CD1c-positive myeloid dendritic cell (primary cell): ENCODE results near the gene PLPP7.
A peak's percentile ranks its signal among the peaks of the same experiment; 100 is the strongest.

Experiments
- DNase-seq: peaks from one replicate; pipeline ENCODE4 v3.0.0-alpha.2; 2016; ENCODE audit errors: extremely low spot score

The PLPP7 gene

GRCh38 chr9:131281119-131281965 lies 8.2 kb upstream of the PLPP7 start:
- no peak for DNase-seq

- no peak for DNase-seq
Measured at GRCh38 chr9:131282175-131282574, 7.3 kb upstream of the PLPP7 start.

GRCh38 chr9:131282688-131283422 lies 6.7 kb upstream of the PLPP7 start:
- peak; percentile 28 for DNase-seq

GRCh38 chr9:131284856-131285255 lies 4.7 kb upstream of the PLPP7 start:
- no peak for DNase-seq

- no peak for DNase-seq
Measured at GRCh38 chr9:131287359-131287758, 2.2 kb upstream of the PLPP7 start.

GRCh38 chr9:131288217-131288616 lies 1.3 kb upstream of the PLPP7 start:
- no peak for DNase-seq

- no peak for DNase-seq
Measured at GRCh38 chr9:131290036-131290766, 678 bp downstream of the PLPP7 start.

GRCh38 chr9:131290767-131291370 lies 1.3 kb downstream of the PLPP7 start:
- DNase-seq = no peak

GRCh38 chr9:131291795-131292315 lies 2.3 kb downstream of the PLPP7 start:
- DNase-seq = no peak

- no peak for DNase-seq
Measured at GRCh38 chr9:131292937-131293336, 3.4 kb downstream of the PLPP7 start.

- DNase-seq = no peak
Measured at GRCh38 chr9:131296460-131296859, 6.9 kb downstream of the PLPP7 start.

- DNase-seq = no peak
Measured at GRCh38 chr9:131296906-131297500, 7.5 kb downstream of the PLPP7 start.

GRCh38 chr9:131297903-131298302 lies 8.4 kb downstream of the PLPP7 start:
- no peak for DNase-seq

GRCh38 chr9:131298341-131298740 lies 8.8 kb downstream of the PLPP7 start:
- DNase-seq = no peak

- DNase-seq = no peak
Measured at GRCh38 chr9:131298816-131299215, 9.3 kb downstream of the PLPP7 start.

- no peak for DNase-seq
Measured at GRCh38 chr9:131299346-131299960, 9.9 kb downstream of the PLPP7 start.

GRCh38 chr9:131299961-131300347 lies 10.4 kb downstream of the PLPP7 start:
- DNase-seq = no peak

- DNase-seq = no peak
Measured at GRCh38 chr9:131300444-131300843, 10.9 kb downstream of the PLPP7 start.

GRCh38 chr9:131302244-131303075 lies 12.9 kb downstream of the PLPP7 start:
- no peak for DNase-seq
